ENCODE results near the gene CHRNE. TPM values are rescaled to one million over a fixed set of nuclear protein-coding genes. Genes with fewer than 3 reads are reported as not detected.
A peak's percentile ranks its signal among the peaks of the same experiment; 100 is the strongest.

Gene CHRNE
- total RNA-seq (1 to 10 TPM in 3 of 10 donors, under 1 TPM in 7; 0.19 to 1.6 (median 0.53) TPM), polyA plus RNA-seq (under 1 TPM; 0.44 to 0.71 TPM)
- long read RNA-seq, donor 1, partial matches to known transcripts = 1 of 4 reads
- long read RNA-seq, donor 1, other reads (novel, unspliced or antisense) = 3 of 4 reads
- long read RNA-seq, donor 2, partial matches to known transcripts = 1 of 2 reads
- long read RNA-seq, donor 2, other reads (novel, unspliced or antisense) = 1 of 2 reads
- long read RNA-seq, donor 3, partial matches to known transcripts = 0 of 1 reads
- long read RNA-seq, donor 3, other reads (novel, unspliced or antisense) = 1 of 1 reads

- H3K9me3 ChIP-seq = no peaks in the 10 kb centered on the region
- H3K27ac ChIP-seq = peak within 1 kb of the TSS in 9 of 10 donors; percentile 25 to 71 (median 59)
- peaks cover 0 to 49% (median 34%) of the 10 kb centered on the region in 9 donors for H3K4me1 ChIP-seq
- peak in 3 of 8 donors; percentile 29 to 40 (median 37) for ATAC-seq
- intact Hi-C loops (cut with DNase I) = loop anchor here in 3 of 10 donors (2.0 to 5.0 kb wide), 3 partner anchors 116 to 191 kb away; partner anchors contain the start of genes ARRB2 (in 1 of the 3), GLTPD2 (in 1 of the 3) and VMO1 (in 1 of the 3)
- peak within 1 kb of the TSS in 4 of 10 donors; percentile 13 to 53 (median 20) for H3K4me3 ChIP-seq
- TF ChIP-seq CTCF (IDR thresholded peaks at IDR 0.05) = peak; percentile 50 to 88 (median 77)
- no peaks in the 10 kb centered on the region for H3K36me3 ChIP-seq
- peak in 1 of 2 donors; percentile 81 for DNase-seq
- 21 to 24% methylated on average over 10 of the region's 10 CpGs for WGBS, 2 donors
- H3K27me3 ChIP-seq = peaks cover 0 to 36% (median 21%) of the 10 kb centered on the region in 7 donors
Observed at GRCh38 chr17:4903051-4903818, at the start of gene CHRNE. Gene CHRNE (minus strand): TSS chr17:4903098. CDS start chr17:4903063, 35 bp downstream.

- TF ChIP-seq CTCF (IDR thresholded peaks at IDR 0.05) = no peak
- Histone ChIP-seq H3K9me3 (no peaks in the 10 kb centered on the region), H3K36me3 (peaks cover 0 to 10% (median 2%) of the 10 kb centered on the region in 9 donors), H3K4me1 (peaks cover 7 to 58% (median 27%) of the 10 kb centered on the region in 9 donors), H3K27me3 (no peaks in the 10 kb centered on the region), H3K4me3 (peak overlapping the region in 9 of 10 donors; percentile 67 to 100 (median 98)), H3K27ac (peak overlapping the region; percentile 89 to 100 (median 99))
- intact Hi-C loops (cut with DNase I) = no loop called here
- peak in 2 of 8 donors; percentile 5 to 13 for ATAC-seq
- 53 to 59% methylated on average over 3 of the region's 3 CpGs for WGBS, 2 donors
- no peak for DNase-seq
Observed at GRCh38 chr17:4951486-4951885, 48.6 kb upstream of the CHRNE start.

GRCh38 chr17:4950746-4951204, 47.9 kb upstream of the CHRNE start, which contains the start of gene ENO3:
Gene ENO3 (plus strand): TSS chr17:4951119. CDS start chr17:4951830, 711 bp downstream.
- peaks cover 0 to 17% (median 9%) of the 10 kb centered on the region in 9 donors for H3K36me3 ChIP-seq
- H3K4me1 ChIP-seq = peaks cover 11 to 58% (median 35%) of the 10 kb centered on the region in 9 donors
- H3K4me3 ChIP-seq = peak within 1 kb of the TSS in 9 of 10 donors; percentile 67 to 100 (median 98)
- ATAC-seq (peak in 3 of 8 donors; percentile 22 to 48 (median 37)), DNase-seq (peak in 1 of 2 donors; percentile 64)
- no peaks in the 10 kb centered on the region for H3K27me3 ChIP-seq
- 30 to 35% methylated on average over 7 of the region's 7 CpGs for WGBS, 2 donors
- intact Hi-C loops (cut with DNase I) = loop anchor here in 2 of 10 donors (1.0 kb wide), 2 partner anchors 16 to 17 kb away; partner anchors contain the start of gene SPAG7 (in 1 of the 2)
- H3K9me3 ChIP-seq = no peaks in the 10 kb centered on the region
- TF ChIP-seq CTCF (IDR thresholded peaks at IDR 0.05) = no peak
- peak within 1 kb of the TSS; percentile 89 to 100 (median 99) for H3K27ac ChIP-seq

Measured in heart right ventricle (tissue), 16 donors.